Measurements from ENCODE around the gene EIF4EBP3.
"Not testable (repeated sequence)": the region's sequence is repeated elsewhere in the genome, so short reads cannot be mapped to it uniquely, and the experiment has no call there.

EIF4EBP3 gene

GRCh38 chr5:140574165-140574564, 26.7 kb downstream of the EIF4EBP3 start:
- in situ Hi-C loops (cut with MboI; ENCODE audit: low sequenced_read_pairs), result no loop called here
- Histone ChIP-seq H3K36me3 (replicated peaks) (no peaks in the 10 kb centered on the region), H3K27me3 (ENCODE audit: low read depth) (no peaks in the 10 kb centered on the region), H3K4me1 (no peaks in the 10 kb centered on the region), H3K9me3 (no peaks in the 10 kb centered on the region), H3K4me3 (no peak overlapping the region)
- DNase-seq (ENCODE audit: low spot score in 2 of 2), result no peak

- no peaks in the 10 kb centered on the region for H3K36me3 ChIP-seq (replicated peaks)
- in situ Hi-C loops (cut with MboI; ENCODE audit: low sequenced_read_pairs), result no loop called here
- peak in 1 of 2 experiments; percentile 41 for DNase-seq (ENCODE audit: low spot score in 2 of 2)
- no peaks in the 10 kb centered on the region for H3K27me3 ChIP-seq (ENCODE audit: low read depth)
- no peaks in the 10 kb centered on the region for H3K4me1 ChIP-seq
- H3K4me3 ChIP-seq, result no peak overlapping the region
- H3K9me3 ChIP-seq, result no peaks in the 10 kb centered on the region
These were observed 27.8 kb downstream of the EIF4EBP3 start for GRCh38 chr5:140575309-140575708.

GRCh38 chr5:140576776-140577201, 29.3 kb downstream of the EIF4EBP3 start:
- in situ Hi-C loops (cut with MboI; ENCODE audit: low sequenced_read_pairs), result no loop called here
- H3K4me1 ChIP-seq, result no peaks in the 10 kb centered on the region
- H3K36me3 ChIP-seq (replicated peaks), result no peaks in the 10 kb centered on the region
- no peaks in the 10 kb centered on the region; the same call in 1 of the 2 replicates for H3K27me3 ChIP-seq (ENCODE audit: low read depth)
- no peak for DNase-seq (ENCODE audit: low spot score in 2 of 2)
- H3K4me3 ChIP-seq, result no peak overlapping the region
- no peaks in the 10 kb centered on the region for H3K9me3 ChIP-seq

- H3K4me3 ChIP-seq; H3K9me3 ChIP-seq; H3K4me1 ChIP-seq; in situ Hi-C loops (cut with MboI; ENCODE audit: low sequenced_read_pairs); H3K27me3 ChIP-seq (ENCODE audit: low read depth); H3K36me3 ChIP-seq (replicated peaks); DNase-seq (ENCODE audit: low spot score in 2 of 2): not testable (repeated sequence)
These were observed 31.8 kb downstream of the EIF4EBP3 start for GRCh38 chr5:140579188-140579747.

- no peaks in the 10 kb centered on the region for H3K36me3 ChIP-seq (replicated peaks)
- no peaks in the 10 kb centered on the region for H3K4me1 ChIP-seq
- no peak for DNase-seq (ENCODE audit: low spot score in 2 of 2)
- H3K9me3 ChIP-seq, result no peaks in the 10 kb centered on the region
- H3K4me3 ChIP-seq, result no peak overlapping the region
- in situ Hi-C loops (cut with MboI; ENCODE audit: low sequenced_read_pairs), result no loop called here
- H3K27me3 ChIP-seq (ENCODE audit: low read depth), result no peaks in the 10 kb centered on the region
These were observed 40.0 kb downstream of the EIF4EBP3 start for GRCh38 chr5:140587495-140587894.

- no peak for DNase-seq (ENCODE audit: low spot score in 2 of 2)
- Histone ChIP-seq H3K9me3 (no peaks in the 10 kb centered on the region), H3K27me3 (ENCODE audit: low read depth) (no peaks in the 10 kb centered on the region), H3K36me3 (replicated peaks) (no peaks in the 10 kb centered on the region), H3K4me3 (no peak overlapping the region), H3K4me1 (no peaks in the 10 kb centered on the region)
- in situ Hi-C loops (cut with MboI; ENCODE audit: low sequenced_read_pairs), result no loop called here
These were observed 41.0 kb downstream of the EIF4EBP3 start for GRCh38 chr5:140588311-140589070.

GRCh38 chr5:140590861-140591260, 43.4 kb downstream of the EIF4EBP3 start:
- DNase-seq (ENCODE audit: low spot score in 2 of 2), result no peak

GRCh38 chr5:140591747-140592372, 44.4 kb downstream of the EIF4EBP3 start:
- no peak for DNase-seq (ENCODE audit: low spot score in 2 of 2)
- no peaks in the 10 kb centered on the region for H3K27me3 ChIP-seq (ENCODE audit: low read depth)
- no peak overlapping the region for H3K4me3 ChIP-seq
- no peaks in the 10 kb centered on the region for H3K4me1 ChIP-seq
- in situ Hi-C loops (cut with MboI; ENCODE audit: low sequenced_read_pairs), result no loop called here
- no peaks in the 10 kb centered on the region for H3K36me3 ChIP-seq (replicated peaks)
- H3K9me3 ChIP-seq, result no peaks in the 10 kb centered on the region

More at GRCh38 chr5:140590861-140591260, 43.4 kb downstream of the EIF4EBP3 start:
- no peaks in the 10 kb centered on the region for H3K9me3 ChIP-seq
- in situ Hi-C loops (cut with MboI; ENCODE audit: low sequenced_read_pairs), result no loop called here
- no peaks in the 10 kb centered on the region for H3K36me3 ChIP-seq (replicated peaks)
- H3K27me3 ChIP-seq (ENCODE audit: low read depth), result no peaks in the 10 kb centered on the region
- no peaks in the 10 kb centered on the region for H3K4me1 ChIP-seq
- no peak overlapping the region for H3K4me3 ChIP-seq

- in situ Hi-C loops (cut with MboI; ENCODE audit: low sequenced_read_pairs); H3K4me3 ChIP-seq; H3K36me3 ChIP-seq (replicated peaks); H3K27me3 ChIP-seq (ENCODE audit: low read depth); H3K9me3 ChIP-seq; H3K4me1 ChIP-seq; DNase-seq (ENCODE audit: low spot score in 2 of 2): not testable (repeated sequence)
These were observed 45.6 kb downstream of the EIF4EBP3 start for GRCh38 chr5:140593070-140593469.

GRCh38 chr5:140594169-140594568, 46.7 kb downstream of the EIF4EBP3 start:
- no peaks in the 10 kb centered on the region for H3K9me3 ChIP-seq
- H3K4me3 ChIP-seq, result no peak overlapping the region
- in situ Hi-C loops (cut with MboI; ENCODE audit: low sequenced_read_pairs), result no loop called here

GRCh38 chr5:140595538-140596300, 48.3 kb downstream of the EIF4EBP3 start:
- H3K9me3 ChIP-seq, result no peaks in the 10 kb centered on the region
- H3K4me1 ChIP-seq, result no peaks in the 10 kb centered on the region
- in situ Hi-C loops (cut with MboI; ENCODE audit: low sequenced_read_pairs), result no loop called here
- H3K4me3 ChIP-seq, result no peak overlapping the region
- DNase-seq (ENCODE audit: low spot score in 2 of 2), result no peak
- H3K36me3 ChIP-seq (replicated peaks), result no peaks in the 10 kb centered on the region
- no peaks in the 10 kb centered on the region; the same call in 1 of the 2 replicates for H3K27me3 ChIP-seq (ENCODE audit: low read depth)

More at GRCh38 chr5:140594169-140594568, 46.7 kb downstream of the EIF4EBP3 start:
- H3K27me3 ChIP-seq (ENCODE audit: low read depth), result no peaks in the 10 kb centered on the region; the same call in 1 of the 2 replicates
- no peak for DNase-seq (ENCODE audit: low spot score in 2 of 2)
- H3K4me1 ChIP-seq, result no peaks in the 10 kb centered on the region
- no peaks in the 10 kb centered on the region for H3K36me3 ChIP-seq (replicated peaks)

- in situ Hi-C loops (cut with MboI; ENCODE audit: low sequenced_read_pairs), result no loop called here
- H3K36me3 ChIP-seq (replicated peaks), result no peaks in the 10 kb centered on the region
- H3K4me1 ChIP-seq, result no peaks in the 10 kb centered on the region
- H3K4me3 ChIP-seq, result no peak overlapping the region
- no peak for DNase-seq (ENCODE audit: low spot score in 2 of 2)
- no peaks in the 10 kb centered on the region; the same call in 1 of the 2 replicates for H3K27me3 ChIP-seq (ENCODE audit: low read depth)
- no peaks in the 10 kb centered on the region for H3K9me3 ChIP-seq
These were observed 48.9 kb downstream of the EIF4EBP3 start for GRCh38 chr5:140596321-140596741.

- H3K27me3 ChIP-seq (ENCODE audit: low read depth), result no peaks in the 10 kb centered on the region; the same call in 1 of the 2 replicates
- no peak for DNase-seq (ENCODE audit: low spot score in 2 of 2)
- H3K9me3 ChIP-seq, result no peaks in the 10 kb centered on the region
- no peak overlapping the region for H3K4me3 ChIP-seq
- no peaks in the 10 kb centered on the region for H3K4me1 ChIP-seq
- no peaks in the 10 kb centered on the region for H3K36me3 ChIP-seq (replicated peaks)
- in situ Hi-C loops (cut with MboI; ENCODE audit: low sequenced_read_pairs), result no loop called here
These were observed 51.4 kb downstream of the EIF4EBP3 start for GRCh38 chr5:140598836-140599235.
